Measurements from ENCODE around the gene SUPT6H. TPM values are rescaled to one million over a fixed set of nuclear protein-coding genes. Genes with fewer than 3 reads are reported as not detected.
A peak's percentile ranks its signal among the peaks of the same experiment; 100 is the strongest.

SUPT6H gene
- total and polyA plus RNA-seq, 2 of the 4 experiments (the other 2 are of a cell fraction): 41.4 to 44.8 TPM

DNA sequence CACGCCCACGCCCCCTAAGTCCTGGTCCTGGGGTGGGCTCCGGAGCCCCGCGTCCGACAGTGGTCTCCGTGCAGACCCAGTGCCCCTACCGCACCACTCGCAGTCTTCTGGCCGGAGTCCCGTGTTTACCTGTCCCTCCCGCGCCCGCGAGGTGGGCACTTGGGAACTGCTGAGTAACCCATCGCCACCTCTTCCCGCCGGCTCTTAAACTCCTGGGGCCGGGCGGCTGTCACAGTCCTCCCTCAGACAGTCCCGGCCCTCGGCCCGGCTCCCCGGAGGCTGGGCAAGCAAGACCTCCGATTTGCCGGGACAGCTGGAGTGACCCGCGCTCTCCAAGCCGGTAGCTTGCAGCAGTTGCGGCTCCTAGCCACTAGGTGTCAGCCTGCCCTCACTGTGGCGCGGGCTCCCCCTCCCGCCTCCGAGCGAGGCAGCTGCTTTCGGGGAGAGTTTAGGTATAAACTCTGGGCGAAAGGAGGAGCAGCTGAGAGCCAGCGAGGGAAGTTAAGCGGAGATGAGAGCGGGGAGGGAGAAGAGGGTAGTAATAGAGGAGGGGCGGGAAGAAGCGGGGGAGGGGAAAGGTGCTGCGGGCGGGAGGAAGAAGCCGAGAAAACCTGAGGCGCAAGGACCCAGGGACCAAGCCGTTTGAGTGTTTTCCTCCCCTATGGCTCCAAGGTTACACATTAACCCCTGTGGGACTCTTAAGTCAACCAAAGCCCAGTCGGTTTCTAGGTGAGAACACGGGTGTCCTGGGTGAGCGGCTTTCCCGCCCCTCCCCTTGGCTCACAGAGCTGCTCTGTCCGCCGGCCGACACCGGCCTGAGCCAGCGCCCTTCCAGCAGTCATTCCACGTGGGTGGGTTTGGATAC is 64.9 kb downstream of the SUPT6H start:
- POLR2A ChIA-PET (ENCODE audit: unreplicated experiment): interaction anchor here (0.6 to 1.2 kb wide), 6 partner anchors 17 to 223 kb away, joined by 3 to 6 read pairs (median 3); partner anchors contain the start of gene TRAF4
- dilution Hi-C loops (cut with HindIII; ENCODE audit: low sequenced_read_pairs, unreplicated experiment): no loop called here
- intact Hi-C loops (cut with micrococcal nuclease): loop anchor here (1.0 to 2.0 kb wide), 4 partner anchors 23 to 384 kb away; no protein-coding TSS in a partner anchor
- TF ChIP-seq, protein P1, sequence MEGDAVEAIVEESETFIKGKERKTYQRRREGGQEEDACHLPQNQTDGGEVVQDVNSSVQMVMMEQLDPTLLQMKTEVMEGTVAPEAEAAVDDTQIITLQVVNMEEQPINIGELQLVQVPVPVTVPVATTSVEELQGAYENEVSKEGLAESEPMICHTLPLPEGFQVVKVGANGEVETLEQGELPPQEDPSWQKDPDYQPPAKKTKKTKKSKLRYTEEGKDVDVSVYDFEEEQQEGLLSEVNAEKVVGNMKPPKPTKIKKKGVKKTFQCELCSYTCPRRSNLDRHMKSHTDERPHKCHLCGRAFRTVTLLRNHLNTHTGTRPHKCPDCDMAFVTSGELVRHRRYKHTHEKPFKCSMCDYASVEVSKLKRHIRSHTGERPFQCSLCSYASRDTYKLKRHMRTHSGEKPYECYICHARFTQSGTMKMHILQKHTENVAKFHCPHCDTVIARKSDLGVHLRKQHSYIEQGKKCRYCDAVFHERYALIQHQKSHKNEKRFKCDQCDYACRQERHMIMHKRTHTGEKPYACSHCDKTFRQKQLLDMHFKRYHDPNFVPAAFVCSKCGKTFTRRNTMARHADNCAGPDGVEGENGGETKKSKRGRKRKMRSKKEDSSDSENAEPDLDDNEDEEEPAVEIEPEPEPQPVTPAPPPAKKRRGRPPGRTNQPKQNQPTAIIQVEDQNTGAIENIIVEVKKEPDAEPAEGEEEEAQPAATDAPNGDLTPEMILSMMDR (conservative IDR thresholded peaks at IDR 0.05; ENCODE audit: low read depth, low read length): peak; percentile 99
- no peak for TF ChIP-seq RFX5 (IDR thresholded peaks at IDR 0.05; ENCODE audit: low read depth, low read length)
- peak; percentile 85 for TF ChIP-seq SMC3 (IDR thresholded peaks at IDR 0.05; ENCODE audit: low read depth, low read length)
- peak; percentile 98 for TF ChIP-seq MAZ (IDR thresholded peaks at IDR 0.05; ENCODE audit: borderline replicate concordance, low read depth, low read length)
- no peak for TF ChIP-seq NFE2L2 (IDR thresholded peaks at IDR 0.05; ENCODE audit: low read depth, low read length)
- no peak for TF ChIP-seq FOS (IDR thresholded peaks at IDR 0.05; ENCODE audit: low read depth, low read length)
- TF ChIP-seq, protein P2, sequence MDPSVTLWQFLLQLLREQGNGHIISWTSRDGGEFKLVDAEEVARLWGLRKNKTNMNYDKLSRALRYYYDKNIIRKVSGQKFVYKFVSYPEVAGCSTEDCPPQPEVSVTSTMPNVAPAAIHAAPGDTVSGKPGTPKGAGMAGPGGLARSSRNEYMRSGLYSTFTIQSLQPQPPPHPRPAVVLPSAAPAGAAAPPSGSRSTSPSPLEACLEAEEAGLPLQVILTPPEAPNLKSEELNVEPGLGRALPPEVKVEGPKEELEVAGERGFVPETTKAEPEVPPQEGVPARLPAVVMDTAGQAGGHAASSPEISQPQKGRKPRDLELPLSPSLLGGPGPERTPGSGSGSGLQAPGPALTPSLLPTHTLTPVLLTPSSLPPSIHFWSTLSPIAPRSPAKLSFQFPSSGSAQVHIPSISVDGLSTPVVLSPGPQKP (IDR thresholded peaks at IDR 0.05; ENCODE audit: borderline replicate concordance, low read depth, low read length): no peak
- TF ChIP-seq, protein P3, sequence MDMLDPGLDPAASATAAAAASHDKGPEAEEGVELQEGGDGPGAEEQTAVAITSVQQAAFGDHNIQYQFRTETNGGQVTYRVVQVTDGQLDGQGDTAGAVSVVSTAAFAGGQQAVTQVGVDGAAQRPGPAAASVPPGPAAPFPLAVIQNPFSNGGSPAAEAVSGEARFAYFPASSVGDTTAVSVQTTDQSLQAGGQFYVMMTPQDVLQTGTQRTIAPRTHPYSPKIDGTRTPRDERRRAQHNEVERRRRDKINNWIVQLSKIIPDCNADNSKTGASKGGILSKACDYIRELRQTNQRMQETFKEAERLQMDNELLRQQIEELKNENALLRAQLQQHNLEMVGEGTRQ (IDR thresholded peaks at IDR 0.05; ENCODE audit: low read depth, low read length): no peak
- no peak for TF ChIP-seq MAFK (IDR thresholded peaks at IDR 0.05; ENCODE audit: low read depth, low read length)
- no peak for TF ChIP-seq BHLHE40 (IDR thresholded peaks at IDR 0.05; ENCODE audit: low read depth, low read length)
- TF ChIP-seq RAD21 (IDR thresholded peaks at IDR 0.05; ENCODE audit: low read length): peak; percentile 100
- no peak for TF ChIP-seq CEBPB (IDR thresholded peaks at IDR 0.05; ENCODE audit: low read depth, low read length)

More for the DNA sequence above, 64.9 kb downstream of the SUPT6H start:
- WGBS, 2 experiments (ENCODE audit: extremely low coverage in 2 of 2, insufficient read length in 1 of 2): 0% methylated on average over 25 of the region's 57 CpGs; no CpG with 5 or more reads in 1 of the 2 experiments
- peak; percentile 63 for ATAC-seq (ENCODE audit: low read depth)
- peaks cover 12% of the 10 kb centered on the region for H3K4me1 ChIP-seq (ENCODE audit: control insufficient read depth, insufficient read depth, low read length)
- no peak overlapping the region for H2BK20ac ChIP-seq (ENCODE audit: low read depth, low read length)
- H3K4ac ChIP-seq (ENCODE audit: low read depth, low read length): peak overlapping the region; percentile 55
- H3K14ac ChIP-seq (replicated peaks; ENCODE audit: low read depth, low read length): 0 out of 2 replicates have a peak overlapping the region, but pooled peaks have one; percentile 43
- H2BK5ac ChIP-seq (ENCODE audit: low read depth, low read length, poor library complexity, severe bottlenecking): peak overlapping the region; percentile 22
- peak overlapping the region; percentile 52; the same call in 1 of the 2 replicates for H4K91ac ChIP-seq (ENCODE audit: insufficient read depth, low read depth, low read length)
- peak overlapping the region; percentile 44 to 59; a peak in 2 of 4 replicates for H4K8ac ChIP-seq (ENCODE audit: low read depth in 2 of 2, low read length in 2 of 2)
- H4K20me1 ChIP-seq (ENCODE audit: insufficient read depth, low read length): peaks cover 32% of the 10 kb centered on the region
- no peak overlapping the region for H3K18ac ChIP-seq (ENCODE audit: low read depth, low read length)
- H3K9me3 ChIP-seq (ENCODE audit: control insufficient read depth, insufficient read depth, low read length): no peaks in the 10 kb centered on the region
- no peaks in the 10 kb centered on the region for H3K9me1 ChIP-seq (ENCODE audit: insufficient read depth, low read length)
- 0 out of 2 replicates have a peak overlapping the region, but pooled peaks have one; percentile 29 for H3K56ac ChIP-seq (ENCODE audit: extremely low read depth, insufficient read depth, low read length)
- H3K27me3 ChIP-seq (ENCODE audit: control insufficient read depth, insufficient read depth, low read length): no peaks in the 10 kb centered on the region
- peak overlapping the region; percentile 52 for H3K9ac ChIP-seq (ENCODE audit: low read depth, low read length)
- 0 out of 2 replicates have a peak overlapping the region, but pooled peaks have one; percentile 23 for H2BK120ac ChIP-seq (ENCODE audit: low read depth, low read length)
- no peak overlapping the region for H4K5ac ChIP-seq (ENCODE audit: low read depth, low read length)
- peak overlapping the region; percentile 82 for H3K4me2 ChIP-seq (ENCODE audit: low read depth, low read length)
- H2AK9ac ChIP-seq (replicated peaks; ENCODE audit: low read depth, low read length, poor library complexity): peak overlapping the region; percentile 94
- H3K36me3 ChIP-seq (ENCODE audit: control insufficient read depth, insufficient read depth, low read length): peaks cover 27% of the 10 kb centered on the region
- H2BK15ac ChIP-seq (ENCODE audit: low read depth, low read length): no peak overlapping the region
- in situ Hi-C loops (cut with MboI; ENCODE audit: low sequenced_read_pairs): no loop called here
- peak; percentile 90 for DNase-seq
- H3K4me3 ChIP-seq (ENCODE audit: insufficient read depth, low read depth, low read length): peak overlapping the region; percentile 71
- CTCF ChIA-PET: interaction anchor here (0.6 to 4.0 kb wide), 30 partner anchors 8 to 530 kb away, joined by 3 to 60 read pairs (median 5); partner anchors contain the start of genes BLTP2, FLOT2 and TRAF4
- H3K79me1 ChIP-seq (ENCODE audit: low read depth in 1 of 2, low read length in 2 of 2): peaks cover 10 to 38% of the 10 kb centered on the region in 2 experiments; a peak in 3 of 4 replicates
- H2AFZ ChIP-seq (replicated peaks; ENCODE audit: low read length, poor library complexity): peak overlapping the region; percentile 96
- no TSS peak for BruUV-seq (replicated peaks)
- H3K23ac ChIP-seq (ENCODE audit: low read depth, low read length): peak overlapping the region; percentile 79
- peak overlapping the region; percentile 13; the same call in 1 of the 2 replicates for H2AK5ac ChIP-seq (ENCODE audit: low read depth, low read length)
- peak overlapping the region; percentile 61 for H3K27ac ChIP-seq (ENCODE audit: insufficient read depth, low read length)

All from IMR-90 (cell line).